ENCODE measurements around the gene RUFY1. TPM values are rescaled to one million over a fixed set of nuclear protein-coding genes. Genes with fewer than 3 reads are reported as not detected.
A peak's percentile ranks its signal among the peaks of the same experiment; 100 is the strongest.

The RUFY1 gene
- total and polyA plus RNA-seq, 9 of the 15 experiments (the other 6 are each of a cell fraction or from before 2014, with no cell fraction given), result 5.0 to 41.7 (median 29.6) TPM

DNA sequence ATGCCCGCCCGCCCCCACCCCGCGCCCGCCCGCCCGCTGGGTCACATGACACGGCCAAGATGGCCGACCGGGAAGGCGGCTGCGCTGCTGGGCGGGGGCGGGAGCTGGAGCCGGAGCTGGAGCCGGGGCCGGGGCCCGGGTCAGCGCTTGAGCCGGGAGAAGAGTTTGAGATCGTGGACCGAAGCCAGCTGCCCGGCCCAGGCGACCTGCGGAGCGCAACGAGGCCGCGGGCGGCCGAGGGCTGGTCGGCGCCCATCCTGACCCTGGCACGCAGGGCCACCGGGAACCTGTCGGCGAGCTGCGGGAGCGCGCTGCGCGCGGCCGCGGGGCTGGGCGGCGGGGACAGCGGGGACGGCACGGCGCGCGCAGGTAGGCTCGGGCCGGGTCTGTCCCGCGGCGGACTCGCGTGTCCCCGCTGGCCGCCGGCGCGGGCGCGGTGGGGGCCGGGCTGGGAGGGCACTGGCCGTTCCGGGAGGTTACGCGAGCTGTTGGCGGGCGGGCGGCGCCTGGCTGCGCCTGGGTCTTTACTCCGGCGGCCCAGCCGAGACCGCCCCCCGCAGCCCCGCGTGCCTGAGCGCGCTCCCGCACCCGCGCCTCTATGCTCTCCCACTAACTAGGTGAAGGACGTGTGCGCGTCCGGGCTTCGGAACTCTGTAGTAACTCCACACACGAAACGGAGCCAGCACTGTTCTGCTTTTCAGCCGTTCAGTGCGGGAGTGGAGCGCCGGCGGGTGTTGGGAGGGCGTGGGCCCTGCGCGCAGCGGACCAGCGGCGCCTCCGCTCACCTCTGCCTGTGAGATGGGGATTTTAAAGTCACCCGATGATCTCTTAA is at the start of gene RUFY1 (continued):
- TF ChIP-seq, protein P1, sequence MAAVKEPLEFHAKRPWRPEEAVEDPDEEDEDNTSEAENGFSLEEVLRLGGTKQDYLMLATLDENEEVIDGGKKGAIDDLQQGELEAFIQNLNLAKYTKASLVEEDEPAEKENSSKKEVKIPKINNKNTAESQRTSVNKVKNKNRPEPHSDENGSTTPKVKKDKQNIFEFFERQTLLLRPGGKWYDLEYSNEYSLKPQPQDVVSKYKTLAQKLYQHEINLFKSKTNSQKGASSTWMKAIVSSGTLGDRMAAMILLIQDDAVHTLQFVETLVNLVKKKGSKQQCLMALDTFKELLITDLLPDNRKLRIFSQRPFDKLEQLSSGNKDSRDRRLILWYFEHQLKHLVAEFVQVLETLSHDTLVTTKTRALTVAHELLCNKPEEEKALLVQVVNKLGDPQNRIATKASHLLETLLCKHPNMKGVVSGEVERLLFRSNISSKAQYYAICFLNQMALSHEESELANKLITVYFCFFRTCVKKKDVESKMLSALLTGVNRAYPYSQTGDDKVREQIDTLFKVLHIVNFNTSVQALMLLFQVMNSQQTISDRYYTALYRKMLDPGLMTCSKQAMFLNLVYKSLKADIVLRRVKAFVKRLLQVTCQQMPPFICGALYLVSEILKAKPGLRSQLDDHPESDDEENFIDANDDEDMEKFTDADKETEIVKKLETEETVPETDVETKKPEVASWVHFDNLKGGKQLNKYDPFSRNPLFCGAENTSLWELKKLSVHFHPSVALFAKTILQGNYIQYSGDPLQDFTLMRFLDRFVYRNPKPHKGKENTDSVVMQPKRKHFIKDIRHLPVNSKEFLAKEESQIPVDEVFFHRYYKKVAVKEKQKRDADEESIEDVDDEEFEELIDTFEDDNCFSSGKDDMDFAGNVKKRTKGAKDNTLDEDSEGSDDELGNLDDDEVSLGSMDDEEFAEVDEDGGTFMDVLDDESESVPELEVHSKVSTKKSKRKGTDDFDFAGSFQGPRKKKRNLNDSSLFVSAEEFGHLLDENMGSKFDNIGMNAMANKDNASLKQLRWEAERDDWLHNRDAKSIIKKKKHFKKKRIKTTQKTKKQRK (IDR thresholded peaks at IDR 0.05; ENCODE audit: borderline replicate concordance, low read depth, low read length), result no peak
- peak; percentile 66; the same call in 1 of the 2 replicates for TF ChIP-seq ZNF197 (CRISPR knock-in tag; IDR thresholded peaks at IDR 0.05; ENCODE audit: low read depth)
- no peak for TF ChIP-seq KLF1 (tag; IDR thresholded peaks at IDR 0.05)
- TF ChIP-seq, protein P2, sequence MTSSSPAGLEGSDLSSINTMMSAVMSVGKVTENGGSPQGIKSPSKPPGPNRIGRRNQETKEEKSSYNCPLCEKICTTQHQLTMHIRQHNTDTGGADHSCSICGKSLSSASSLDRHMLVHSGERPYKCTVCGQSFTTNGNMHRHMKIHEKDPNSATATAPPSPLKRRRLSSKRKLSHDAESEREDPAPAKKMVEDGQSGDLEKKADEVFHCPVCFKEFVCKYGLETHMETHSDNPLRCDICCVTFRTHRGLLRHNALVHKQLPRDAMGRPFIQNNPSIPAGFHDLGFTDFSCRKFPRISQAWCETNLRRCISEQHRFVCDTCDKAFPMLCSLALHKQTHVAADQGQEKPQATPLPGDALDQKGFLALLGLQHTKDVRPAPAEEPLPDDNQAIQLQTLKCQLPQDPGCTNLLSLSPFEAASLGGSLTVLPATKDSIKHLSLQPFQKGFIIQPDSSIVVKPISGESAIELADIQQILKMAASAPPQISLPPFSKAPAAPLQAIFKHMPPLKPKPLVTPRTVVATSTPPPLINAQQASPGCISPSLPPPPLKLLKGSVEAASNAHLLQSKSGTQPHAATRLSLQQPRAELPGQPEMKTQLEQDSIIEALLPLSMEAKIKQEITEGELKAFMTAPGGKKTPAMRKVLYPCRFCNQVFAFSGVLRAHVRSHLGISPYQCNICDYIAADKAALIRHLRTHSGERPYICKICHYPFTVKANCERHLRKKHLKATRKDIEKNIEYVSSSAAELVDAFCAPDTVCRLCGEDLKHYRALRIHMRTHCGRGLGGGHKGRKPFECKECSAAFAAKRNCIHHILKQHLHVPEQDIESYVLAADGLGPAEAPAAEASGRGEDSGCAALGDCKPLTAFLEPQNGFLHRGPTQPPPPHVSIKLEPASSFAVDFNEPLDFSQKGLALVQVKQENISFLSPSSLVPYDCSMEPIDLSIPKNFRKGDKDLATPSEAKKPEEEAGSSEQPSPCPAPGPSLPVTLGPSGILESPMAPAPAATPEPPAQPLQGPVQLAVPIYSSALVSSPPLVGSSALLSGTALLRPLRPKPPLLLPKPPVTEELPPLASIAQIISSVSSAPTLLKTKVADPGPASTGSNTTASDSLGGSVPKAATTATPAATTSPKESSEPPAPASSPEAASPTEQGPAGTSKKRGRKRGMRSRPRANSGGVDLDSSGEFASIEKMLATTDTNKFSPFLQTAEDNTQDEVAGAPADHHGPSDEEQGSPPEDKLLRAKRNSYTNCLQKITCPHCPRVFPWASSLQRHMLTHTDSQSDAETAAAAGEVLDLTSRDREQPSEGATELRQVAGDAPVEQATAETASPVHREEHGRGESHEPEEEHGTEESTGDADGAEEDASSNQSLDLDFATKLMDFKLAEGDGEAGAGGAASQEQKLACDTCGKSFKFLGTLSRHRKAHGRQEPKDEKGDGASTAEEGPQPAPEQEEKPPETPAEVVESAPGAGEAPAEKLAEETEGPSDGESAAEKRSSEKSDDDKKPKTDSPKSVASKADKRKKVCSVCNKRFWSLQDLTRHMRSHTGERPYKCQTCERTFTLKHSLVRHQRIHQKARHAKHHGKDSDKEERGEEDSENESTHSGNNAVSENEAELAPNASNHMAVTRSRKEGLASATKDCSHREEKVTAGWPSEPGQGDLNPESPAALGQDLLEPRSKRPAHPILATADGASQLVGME (CRISPR knock-in tag; IDR thresholded peaks at IDR 0.05), result 0 out of 2 replicates have a peak, but pooled peaks have one; percentile 31
- peak; percentile 72; the same call in 1 of the 2 replicates for TF ChIP-seq CTBP1 (IDR thresholded peaks at IDR 0.05; ENCODE audit: borderline replicate concordance)
- TF ChIP-seq CREB5 (CRISPR knock-in tag; IDR thresholded peaks at IDR 0.05), result no peak
- TF ChIP-seq ZBTB12 (CRISPR knock-in tag; IDR thresholded peaks at IDR 0.05), result no peak
- peak; percentile 57 for TF ChIP-seq FUS (optimal IDR thresholded peaks at IDR 0.05; ENCODE audit: low read depth, low read length)
- no peak for TF ChIP-seq SETDB1 (IDR thresholded peaks at IDR 0.05; ENCODE audit: low read length)
- no peak for TF ChIP-seq GTF2E2 (tag; IDR thresholded peaks at IDR 0.05)
- TF ChIP-seq, protein P3, sequence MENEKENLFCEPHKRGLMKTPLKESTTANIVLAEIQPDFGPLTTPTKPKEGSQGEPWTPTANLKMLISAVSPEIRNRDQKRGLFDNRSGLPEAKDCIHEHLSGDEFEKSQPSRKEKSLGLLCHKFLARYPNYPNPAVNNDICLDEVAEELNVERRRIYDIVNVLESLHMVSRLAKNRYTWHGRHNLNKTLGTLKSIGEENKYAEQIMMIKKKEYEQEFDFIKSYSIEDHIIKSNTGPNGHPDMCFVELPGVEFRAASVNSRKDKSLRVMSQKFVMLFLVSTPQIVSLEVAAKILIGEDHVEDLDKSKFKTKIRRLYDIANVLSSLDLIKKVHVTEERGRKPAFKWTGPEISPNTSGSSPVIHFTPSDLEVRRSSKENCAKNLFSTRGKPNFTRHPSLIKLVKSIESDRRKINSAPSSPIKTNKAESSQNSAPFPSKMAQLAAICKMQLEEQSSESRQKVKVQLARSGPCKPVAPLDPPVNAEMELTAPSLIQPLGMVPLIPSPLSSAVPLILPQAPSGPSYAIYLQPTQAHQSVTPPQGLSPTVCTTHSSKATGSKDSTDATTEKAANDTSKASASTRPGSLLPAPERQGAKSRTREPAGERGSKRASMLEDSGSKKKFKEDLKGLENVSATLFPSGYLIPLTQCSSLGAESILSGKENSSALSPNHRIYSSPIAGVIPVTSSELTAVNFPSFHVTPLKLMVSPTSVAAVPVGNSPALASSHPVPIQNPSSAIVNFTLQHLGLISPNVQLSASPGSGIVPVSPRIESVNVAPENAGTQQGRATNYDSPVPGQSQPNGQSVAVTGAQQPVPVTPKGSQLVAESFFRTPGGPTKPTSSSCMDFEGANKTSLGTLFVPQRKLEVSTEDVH (IDR thresholded peaks at IDR 0.05; ENCODE audit: low read depth, partially characterized antibody), result peak; percentile 18
